Hematopoietic multipotent progenitor cell treated with erythropoietin and hydrocortisone succinate and interleukin-3 and kit ligand, for 15 days (in vitro differentiated cells): Measurements from ENCODE around the gene SPARCL1.
"Not testable (repeated sequence)": the region's sequence is repeated elsewhere in the genome, so short reads cannot be mapped to it uniquely, and the experiment has no call there.

Experiments
- DNase-seq: peaks from one replicate; pipeline ENCODE4 v3.0.0-alpha.2; 2015; ENCODE audit warnings: low spot score

SPARCL1 gene

GRCh38 chr4:87500092-87500462, 29.1 kb downstream of the SPARCL1 start:
- no peak for DNase-seq

GRCh38 chr4:87499403-87500091, 29.6 kb downstream of the SPARCL1 start:
- no peak for DNase-seq

- no peak for DNase-seq
Measured at GRCh38 chr4:87498446-87498900, 30.7 kb downstream of the SPARCL1 start.

- DNase-seq = no peak
Measured at GRCh38 chr4:87497578-87497977, 31.6 kb downstream of the SPARCL1 start.

GRCh38 chr4:87497159-87497558, 32.0 kb downstream of the SPARCL1 start:
- DNase-seq = peak; percentile 11

- DNase-seq = no peak
Measured at GRCh38 chr4:87493115-87493514, 36.1 kb downstream of the SPARCL1 start.

- DNase-seq = not testable (repeated sequence)
Measured at GRCh38 chr4:87491851-87492250, 37.3 kb downstream of the SPARCL1 start.

GRCh38 chr4:87491436-87491835, 37.7 kb downstream of the SPARCL1 start:
- DNase-seq = no peak

GRCh38 chr4:87490664-87491369, 38.4 kb downstream of the SPARCL1 start:
- no peak for DNase-seq

- no peak for DNase-seq
Measured at GRCh38 chr4:87489678-87490077, 39.5 kb downstream of the SPARCL1 start.

- DNase-seq = not testable (repeated sequence)
Measured at GRCh38 chr4:87488666-87489065, 40.5 kb downstream of the SPARCL1 start.

- DNase-seq = not testable (repeated sequence)
Measured at GRCh38 chr4:87483247-87483646, 45.9 kb downstream of the SPARCL1 start.

GRCh38 chr4:87481377-87481776, 47.8 kb downstream of the SPARCL1 start:
- no peak for DNase-seq

GRCh38 chr4:87478732-87479250, 50.4 kb downstream of the SPARCL1 start:
- no peak for DNase-seq

- DNase-seq = no peak
Measured at GRCh38 chr4:87476934-87477333, 52.2 kb downstream of the SPARCL1 start.

GRCh38 chr4:87469390-87469789, 59.8 kb downstream of the SPARCL1 start:
- DNase-seq = no peak

- DNase-seq = peak; percentile 63
Measured at GRCh38 chr4:87465739-87466366, 63.3 kb downstream of the SPARCL1 start.

- DNase-seq = no peak
Measured at GRCh38 chr4:87462102-87462501, 67.1 kb downstream of the SPARCL1 start.

- DNase-seq = no peak
Measured at GRCh38 chr4:87461281-87461700, 67.9 kb downstream of the SPARCL1 start.

- no peak for DNase-seq
Measured at GRCh38 chr4:87458913-87459312, 70.3 kb downstream of the SPARCL1 start.

GRCh38 chr4:87451537-87451936, 77.6 kb downstream of the SPARCL1 start:
- no peak for DNase-seq

GRCh38 chr4:87446375-87446774, 82.8 kb downstream of the SPARCL1 start:
- not testable (repeated sequence) for DNase-seq

GRCh38 chr4:87445964-87446363, 83.2 kb downstream of the SPARCL1 start:
- DNase-seq = no peak
